Vagina (tissue), 2 donors: ENCODE measurements around the gene LMNTD1. TPM values are rescaled to one million over a fixed set of nuclear protein-coding genes. Genes with fewer than 3 reads are reported as not detected.
"Not testable (repeated sequence)": the region's sequence is repeated elsewhere in the genome, so short reads cannot be mapped to it uniquely, and the experiment has no call there.

Experiments
- DNase-seq, 2 donors: peaks; one replicate each; pipeline ENCODE4 v3.0.0-alpha.2; 2017; ENCODE audit errors: extremely low spot score in 2 of 2
- H3K27ac ChIP-seq: fragments of 200-600 bp; sonication (generic); one replicate; pipeline ENCODE4 v1.5.1; 2019
- H3K27me3 ChIP-seq: fragments of 200-600 bp; sonication (generic); one replicate; pipeline ENCODE4 v1.5.1; 2019
- H3K36me3 ChIP-seq, 2 donors: fragments of 200-600 bp; sonication (generic); one replicate each; pipeline ENCODE4 v1.5.1; 2017 to 2019
- H3K4me1 ChIP-seq: fragments of 200-600 bp; sonication (generic); one replicate; pipeline ENCODE4 v1.5.1; 2019
- H3K4me3 ChIP-seq, 2 donors: fragments of 200-600 bp; sonication (generic); 1 replicate in 1 of 2; 2 replicates in 1 of 2; pipeline ENCODE4 v1.5.1; 2016 to 2019
- H3K9me3 ChIP-seq: fragments of 200-600 bp; sonication (generic); one replicate; pipeline ENCODE4 v1.5.1; 2019
- CTCF ChIP-seq, 3 experiments: fragments of 450-650 bp in 2 of 3; fragments of 200-600 bp in 1 of 3; sonication (generic) in 1 of 3; IDR thresholded peaks; one replicate each; pipeline ENCODE4 v1.5.1; 2017 to 2019; ENCODE audit warnings: antibody characterized with exemption in 3 of 3, mild to moderate bottlenecking in 2 of 3, moderate library complexity in 2 of 3
- POLR2A ChIP-seq, 2 donors: fragments of 450-650 bp; IDR thresholded peaks; one replicate each; pipeline ENCODE4 v1.6.1; 2017; ENCODE audit warnings: antibody characterized with exemption in 2 of 2, mild to moderate bottlenecking in 2 of 2, moderate library complexity in 2 of 2
- POLR2AphosphoS5 ChIP-seq, 2 donors: sonication (generic); formaldehyde crosslinking; IDR thresholded peaks; one replicate each; pipeline ENCODE4 v1.9.0; 2017; ENCODE audit warnings: antibody characterized with exemption in 2 of 2, mild to moderate bottlenecking in 2 of 2, low read depth in 1 of 2; ENCODE audit not compliant: insufficient read depth in 1 of 2
- intact Hi-C: fragments of 100-400 bp; cut with DNase I; formaldehyde crosslinking; loops from one replicate; pipeline ENCODE4 v1.15.1; 2023
- total RNA-seq: library from RNA; depleted of rRNA; stranded (reverse); fragments of >200 nt; gene quantifications from one replicate; pipeline ENCODE4 v1.2.3, GENCODE V29; 2016

Gene LMNTD1
- total RNA-seq, 1 donor from 2014 or later = not detected

DNA sequence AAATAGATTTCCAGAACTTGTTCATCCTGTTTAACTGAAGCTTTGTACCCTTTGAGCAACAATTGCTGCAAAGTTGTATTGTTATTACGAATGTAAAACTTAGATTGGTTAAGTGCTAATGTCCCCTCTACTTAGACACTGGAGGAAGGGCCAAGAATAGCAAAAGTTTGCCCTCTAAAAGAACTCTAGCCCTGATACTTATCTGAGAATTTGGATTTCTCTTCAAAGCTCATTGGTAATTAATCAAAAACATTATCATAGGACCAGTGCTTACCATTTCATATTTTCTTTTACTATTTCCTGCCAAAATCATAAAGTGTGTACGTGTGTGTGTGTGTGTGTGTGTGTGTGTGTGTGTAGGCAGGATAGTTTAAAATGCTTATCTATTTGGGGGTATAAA is 58.2 kb downstream of the LMNTD1 start:
- no peaks in the 10 kb centered on the region for H3K27me3 ChIP-seq
- no peak overlapping the region for H3K27ac ChIP-seq
- H3K4me3 ChIP-seq = no peak overlapping the region
- H3K9me3 ChIP-seq = no peaks in the 10 kb centered on the region
- no peak for DNase-seq
- no peaks in the 10 kb centered on the region for H3K4me1 ChIP-seq
- TF ChIP-seq POLR2A (IDR thresholded peaks at IDR 0.05) (no peak), POLR2AphosphoS5 (IDR thresholded peaks at IDR 0.05; ENCODE audit: insufficient read depth in 1 of 2, low read depth in 1 of 2) (no peak), CTCF (IDR thresholded peaks at IDR 0.05) (no peak)
- intact Hi-C loops = no loop called here
- H3K36me3 ChIP-seq = no peaks in the 10 kb centered on the region

DNA sequence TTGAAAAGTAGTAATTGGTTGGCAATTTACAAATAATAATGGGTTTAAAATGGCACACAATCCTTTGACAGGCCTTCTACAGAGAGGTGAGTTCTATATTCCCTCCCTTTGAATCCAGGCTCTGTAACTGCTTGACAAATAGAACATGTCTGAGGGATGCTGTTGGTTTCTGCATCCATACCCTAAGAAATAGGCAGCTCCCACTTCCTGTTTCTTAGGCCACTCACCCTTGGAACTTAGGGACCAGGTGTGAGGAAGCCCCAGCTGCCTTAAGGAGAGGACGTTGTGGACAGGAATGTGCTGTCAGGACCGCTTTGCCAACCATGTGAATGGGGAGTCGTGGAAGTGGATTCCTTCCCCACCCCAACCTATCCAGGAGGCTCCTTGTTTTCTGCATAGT is 59.4 kb downstream of the LMNTD1 start:
- no peaks in the 10 kb centered on the region for H3K9me3 ChIP-seq
- no peak overlapping the region for H3K4me3 ChIP-seq
- no peak for DNase-seq
- H3K27ac ChIP-seq = no peak overlapping the region
- no peaks in the 10 kb centered on the region for H3K27me3 ChIP-seq
- H3K36me3 ChIP-seq = no peaks in the 10 kb centered on the region
- no peaks in the 10 kb centered on the region for H3K4me1 ChIP-seq
- intact Hi-C loops = no loop called here
- TF ChIP-seq POLR2AphosphoS5 (IDR thresholded peaks at IDR 0.05; ENCODE audit: insufficient read depth in 1 of 2, low read depth in 1 of 2) (no peak), POLR2A (IDR thresholded peaks at IDR 0.05) (no peak), CTCF (IDR thresholded peaks at IDR 0.05) (no peak)

- no peak for TF ChIP-seq POLR2AphosphoS5 (IDR thresholded peaks at IDR 0.05; ENCODE audit: insufficient read depth in 1 of 2, low read depth in 1 of 2)
- TF ChIP-seq CTCF (IDR thresholded peaks at IDR 0.05) = no peak
- TF ChIP-seq POLR2A (IDR thresholded peaks at IDR 0.05) = no peak
- Histone ChIP-seq H3K4me3 (no peak overlapping the region), H3K9me3 (no peaks in the 10 kb centered on the region), H3K27ac (no peak overlapping the region), H3K27me3 (no peaks in the 10 kb centered on the region), H3K36me3 (no peaks in the 10 kb centered on the region), H3K4me1 (no peaks in the 10 kb centered on the region)
- no peak for DNase-seq
- intact Hi-C loops = no loop called here
Observed at GRCh38 chr12:25491396-25492325, 61.4 kb downstream of the LMNTD1 start.

GRCh38 chr12:25488956-25489870 is 63.9 kb downstream of the LMNTD1 start:
- DNase-seq, intact Hi-C loops, H3K9me3 ChIP-seq, H3K36me3 ChIP-seq, H3K27ac ChIP-seq, H3K4me1 ChIP-seq, H3K27me3 ChIP-seq, H3K4me3 ChIP-seq: not testable (repeated sequence)

DNA sequence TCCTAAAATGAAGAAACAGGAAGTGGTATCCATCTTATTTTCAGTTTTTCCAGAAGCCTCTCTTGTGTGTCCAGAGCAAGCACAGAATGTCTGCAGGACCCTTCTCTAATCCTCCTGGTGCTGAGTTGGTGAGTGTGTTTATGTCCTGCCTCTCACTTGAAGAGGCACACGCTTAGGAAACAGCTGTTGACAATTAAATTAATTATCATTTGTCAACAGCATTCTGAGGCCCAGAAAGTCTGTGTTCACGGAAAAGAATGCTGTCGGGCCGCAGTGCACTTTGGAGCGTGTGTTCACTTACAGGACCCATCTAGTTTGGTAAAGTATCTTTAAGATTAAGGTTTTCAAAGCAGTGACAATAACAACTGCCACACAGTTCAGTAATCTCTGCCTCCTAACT is 70.5 kb downstream of the LMNTD1 start:
- Histone ChIP-seq H3K27me3 (no peaks in the 10 kb centered on the region), H3K9me3 (no peaks in the 10 kb centered on the region), H3K4me3 (no peak overlapping the region), H3K4me1 (no peaks in the 10 kb centered on the region), H3K27ac (no peak overlapping the region), H3K36me3 (no peaks in the 10 kb centered on the region)
- intact Hi-C loops = no loop called here
- no peak for DNase-seq
- TF ChIP-seq POLR2A (IDR thresholded peaks at IDR 0.05) = no peak
